Ascending aorta (tissue), 2 donors: ENCODE results near the gene RASA4. TPM values are rescaled to one million over a fixed set of nuclear protein-coding genes. Genes with fewer than 3 reads are reported as not detected.
A peak's percentile ranks its signal among the peaks of the same experiment; 100 is the strongest.
"Not testable (repeated sequence)": the region's sequence is repeated elsewhere in the genome, so short reads cannot be mapped to it uniquely, and the experiment has no call there.

ENCODE experiments used
- DNase-seq, 2 donors: peaks; one replicate each; pipeline ENCODE4 v3.0.0-alpha.2; 2019; ENCODE audit warnings: low spot score in 2 of 2
- H3K27ac ChIP-seq, 2 donors: fragments of 200-600 bp; sonication (generic); one replicate each; pipeline ENCODE4 v1.5.1; 2016 to 2017; ENCODE audit warnings: mild to moderate bottlenecking in 1 of 2
- H3K27me3 ChIP-seq: fragments of 200-600 bp; sonication (generic); one replicate; pipeline ENCODE4 v1.5.1; 2017
- H3K36me3 ChIP-seq, 2 donors: fragments of 200-600 bp; sonication (generic); one replicate each; pipeline ENCODE4 v1.5.1; 2016
- H3K4me1 ChIP-seq, 2 donors: fragments of 200-600 bp; sonication (generic); one replicate each; pipeline ENCODE4 v1.5.1; 2016 to 2017; ENCODE audit warnings: mild to moderate bottlenecking in 1 of 2
- H3K4me3 ChIP-seq, 2 donors: fragments of 200-600 bp; sonication (generic); one replicate each; pipeline ENCODE4 v1.5.1; 2016 to 2017; ENCODE audit warnings: mild to moderate bottlenecking in 1 of 2
- H3K9me3 ChIP-seq, 2 donors: fragments of 200-600 bp; sonication (generic); one replicate each; pipeline ENCODE4 v1.5.1; 2016
- intact Hi-C: fragments of 100-400 bp; cut with DNase I; formaldehyde crosslinking; loops from one replicate; pipeline ENCODE4 v1.15.1; 2023
- total RNA-seq: library from RNA; depleted of rRNA; stranded (reverse); fragments of >200 nt; gene quantifications from one replicate; pipeline ENCODE4 v1.1.0, GENCODE V29; 2016

The RASA4 gene
- total RNA-seq, 1 donor from 2014 or later = 815 TPM

DNA sequence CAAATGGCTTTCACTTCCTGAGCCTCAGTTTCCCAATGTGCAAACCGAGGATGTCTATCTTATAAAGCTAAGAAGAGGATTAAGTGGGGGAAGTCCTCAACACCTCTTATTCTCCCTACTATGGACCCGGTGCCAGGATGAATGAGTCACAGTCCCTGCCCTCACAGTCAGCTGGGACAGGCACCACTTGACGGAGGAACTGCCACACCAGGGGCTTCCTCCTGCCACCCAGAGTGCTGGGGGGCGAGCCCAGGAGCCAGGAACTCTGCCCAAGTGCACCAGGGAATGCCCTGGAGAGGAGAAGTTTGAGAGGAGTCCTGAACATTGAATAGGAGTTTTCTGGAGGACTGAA lies 2.2 kb downstream of the RASA4 start:
- intact Hi-C loops, H3K36me3 ChIP-seq, H3K4me1 ChIP-seq, H3K27ac ChIP-seq, H3K27me3 ChIP-seq, H3K9me3 ChIP-seq, H3K4me3 ChIP-seq, DNase-seq: not testable (repeated sequence)

DNA sequence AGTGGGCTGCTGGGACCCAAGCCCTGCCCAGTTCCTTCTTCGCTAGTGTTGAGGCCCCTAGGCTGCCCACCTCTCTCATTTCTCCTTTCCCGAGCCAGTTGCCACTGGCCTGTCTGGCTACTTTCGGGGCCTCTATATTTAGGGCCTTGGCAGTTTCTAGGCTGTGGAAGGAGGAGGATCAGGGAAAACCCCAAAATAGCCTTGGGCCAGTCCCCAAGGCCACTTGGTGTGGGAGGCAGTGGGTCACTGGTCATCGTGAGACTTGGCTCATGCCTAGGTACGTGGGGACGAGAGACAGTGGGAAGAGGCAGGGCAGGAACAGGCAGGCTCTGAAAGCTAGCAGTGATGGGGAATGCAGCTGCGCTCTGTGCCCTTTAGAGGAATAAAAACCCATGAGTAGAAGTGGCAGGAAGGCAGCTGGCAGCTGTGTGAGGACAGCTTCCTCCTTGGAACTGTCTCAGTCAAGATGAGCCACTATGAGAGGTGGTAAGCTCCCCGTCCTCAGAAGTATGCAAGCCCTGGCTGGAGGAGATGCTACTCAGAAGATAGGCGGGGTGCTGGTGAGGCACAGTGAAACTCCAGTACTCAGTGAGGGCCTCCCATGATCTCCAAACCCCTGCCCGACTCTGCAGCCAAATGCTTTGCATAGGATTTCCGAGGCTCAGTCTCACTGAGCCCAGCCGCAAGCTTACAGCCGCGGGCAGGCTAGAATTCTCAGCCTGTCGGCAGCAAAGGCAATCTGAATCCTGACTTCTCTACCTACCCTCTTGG lies 2.8 kb downstream of the RASA4 start:
- DNase-seq, H3K36me3 ChIP-seq, intact Hi-C loops, H3K27me3 ChIP-seq, H3K4me1 ChIP-seq, H3K4me3 ChIP-seq, H3K9me3 ChIP-seq: not testable (repeated sequence)
- H3K27ac ChIP-seq = peak overlapping the region; percentile 61 to 69

DNA sequence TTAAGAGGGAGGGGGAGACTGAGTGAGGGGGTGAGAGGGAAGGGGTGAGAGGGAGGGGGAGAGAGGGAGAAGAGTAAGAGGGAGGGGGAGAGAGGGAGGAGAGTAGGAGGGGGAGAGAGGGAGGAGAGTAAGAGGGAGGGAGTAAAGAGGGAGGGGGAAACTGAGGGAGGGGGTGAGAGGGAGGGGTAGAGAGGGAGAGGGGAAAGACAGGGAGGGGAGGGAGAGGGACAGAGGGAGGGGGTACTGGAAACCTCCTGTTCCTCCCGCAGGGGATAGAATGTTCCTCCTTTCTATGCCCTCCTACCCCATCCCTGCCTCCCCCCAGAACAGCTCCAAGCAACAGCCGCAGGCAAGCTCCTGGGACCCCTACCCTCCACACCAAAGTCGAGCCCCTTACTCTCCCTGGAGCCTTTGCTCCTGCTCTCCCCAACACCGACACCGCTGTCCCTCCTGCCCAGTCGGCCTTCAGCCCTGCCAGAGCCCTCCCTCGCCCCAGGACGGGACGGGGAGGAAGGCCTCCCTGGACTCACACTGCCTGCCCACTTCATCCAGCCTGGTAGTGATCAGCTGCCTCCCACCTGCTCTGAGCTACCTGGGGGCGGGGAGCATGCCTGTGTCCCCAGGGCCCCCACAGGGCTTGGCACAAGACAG lies 4.8 kb downstream of the RASA4 start:
- H3K27me3 ChIP-seq, intact Hi-C loops, H3K36me3 ChIP-seq, H3K9me3 ChIP-seq, H3K4me3 ChIP-seq, H3K4me1 ChIP-seq, DNase-seq: not testable (repeated sequence)
- H3K27ac ChIP-seq = peak overlapping the region in 1 of 2 donors; percentile 73

DNA sequence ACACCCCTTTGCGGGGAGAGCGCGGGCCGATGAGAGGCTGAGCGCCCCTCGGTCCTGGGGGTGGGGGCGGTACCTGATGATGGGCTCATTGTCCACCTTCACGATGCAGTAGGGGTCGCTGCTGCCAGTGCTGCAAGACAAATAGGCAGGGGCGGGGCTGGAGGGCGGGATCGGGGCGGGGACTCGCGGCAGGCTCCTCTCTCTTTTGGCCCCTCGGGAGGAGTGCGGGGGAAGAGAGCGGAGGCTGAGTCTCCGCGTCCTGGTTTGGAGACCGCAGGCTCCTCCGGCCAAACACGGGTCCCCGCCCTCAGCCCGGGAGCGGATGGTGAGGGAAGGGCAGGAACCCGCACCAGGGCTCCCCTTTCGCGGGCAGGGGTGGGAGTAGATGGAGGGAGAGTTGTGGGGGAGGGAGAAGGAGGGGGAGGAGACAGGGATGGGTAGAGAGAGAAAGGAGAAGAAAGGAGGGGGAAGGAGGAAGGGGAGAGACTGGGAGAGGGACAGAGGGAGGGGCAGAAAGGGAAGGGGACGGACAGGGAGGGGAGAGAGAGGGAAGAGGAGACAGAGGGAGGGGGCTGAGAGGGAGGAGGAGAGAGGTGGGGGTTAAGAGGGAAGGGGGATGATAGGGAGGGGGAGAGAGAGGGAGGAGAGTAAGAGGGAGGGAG lies 5.4 kb downstream of the RASA4 start:
- H3K4me3 ChIP-seq, DNase-seq, H3K27me3 ChIP-seq, H3K36me3 ChIP-seq, intact Hi-C loops, H3K27ac ChIP-seq, H3K4me1 ChIP-seq, H3K9me3 ChIP-seq: not testable (repeated sequence)

DNA sequence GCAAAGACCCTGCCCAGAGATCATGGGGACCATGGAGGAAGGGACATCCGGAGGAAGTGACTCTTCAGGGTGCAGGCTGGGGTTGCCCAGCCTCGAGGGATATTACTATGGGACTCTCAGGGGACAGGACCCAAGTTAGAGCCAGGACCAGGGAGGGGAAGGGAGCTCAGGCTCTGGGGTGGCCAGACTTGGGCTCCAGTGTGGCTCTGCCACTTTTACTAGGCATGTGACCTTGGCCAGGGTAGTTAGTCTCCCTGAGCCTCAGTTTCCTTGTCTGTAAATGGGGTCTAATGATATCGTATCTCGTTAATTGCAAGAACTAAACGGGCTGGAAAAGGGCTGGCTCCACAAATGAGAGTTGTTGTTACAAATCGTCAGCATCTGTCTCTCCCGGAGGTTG lies 6.1 kb downstream of the RASA4 start:
- H3K4me1 ChIP-seq, DNase-seq, H3K4me3 ChIP-seq, H3K9me3 ChIP-seq, H3K27me3 ChIP-seq, intact Hi-C loops, H3K36me3 ChIP-seq: not testable (repeated sequence)
- peak overlapping the region in 1 of 2 donors; percentile 47 for H3K27ac ChIP-seq

DNA sequence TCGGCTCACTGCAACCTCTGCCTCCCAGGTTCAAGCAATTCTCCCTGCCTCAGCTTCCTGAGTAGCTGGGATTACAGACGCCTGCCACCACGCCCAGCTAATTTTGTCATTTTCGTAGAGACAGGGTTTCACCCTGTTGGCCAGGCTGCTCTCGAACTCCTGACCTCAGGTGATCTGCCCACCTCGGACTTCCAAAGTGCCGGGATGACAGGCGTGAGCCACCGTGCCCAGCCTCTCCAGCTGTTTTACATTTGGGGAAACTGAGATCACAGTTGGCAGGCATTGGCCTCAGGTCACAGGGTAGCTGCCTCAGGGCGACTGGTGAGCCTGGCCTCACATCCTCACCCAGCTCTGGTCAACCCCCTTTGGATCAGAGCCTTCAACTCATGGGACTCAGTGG lies 6.8 kb downstream of the RASA4 start:
- H3K4me1 ChIP-seq, H3K36me3 ChIP-seq, H3K27me3 ChIP-seq, intact Hi-C loops, H3K4me3 ChIP-seq, H3K9me3 ChIP-seq, H3K27ac ChIP-seq, DNase-seq: not testable (repeated sequence)

DNA sequence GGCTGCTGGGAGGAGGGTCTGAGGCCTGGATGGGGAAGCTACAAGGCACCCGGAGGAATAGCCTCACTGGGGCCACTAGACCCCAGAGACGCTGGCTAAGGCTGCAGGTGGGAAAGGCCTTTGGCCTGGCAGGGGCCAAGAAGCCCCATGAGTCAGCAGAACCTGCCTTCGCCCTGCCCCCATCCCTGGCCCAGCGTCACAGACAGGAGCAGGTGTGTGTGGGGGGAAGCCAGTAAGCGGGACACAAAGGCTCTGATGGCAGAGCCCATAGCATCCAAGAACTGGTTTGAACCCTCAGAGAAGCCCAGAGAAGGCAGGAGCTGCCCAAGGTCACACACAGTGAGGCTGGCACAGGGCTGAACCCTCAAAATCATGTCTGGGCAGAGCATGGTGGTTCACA lies 9.7 kb downstream of the RASA4 start:
- intact Hi-C loops = not testable (repeated sequence)

DNA sequence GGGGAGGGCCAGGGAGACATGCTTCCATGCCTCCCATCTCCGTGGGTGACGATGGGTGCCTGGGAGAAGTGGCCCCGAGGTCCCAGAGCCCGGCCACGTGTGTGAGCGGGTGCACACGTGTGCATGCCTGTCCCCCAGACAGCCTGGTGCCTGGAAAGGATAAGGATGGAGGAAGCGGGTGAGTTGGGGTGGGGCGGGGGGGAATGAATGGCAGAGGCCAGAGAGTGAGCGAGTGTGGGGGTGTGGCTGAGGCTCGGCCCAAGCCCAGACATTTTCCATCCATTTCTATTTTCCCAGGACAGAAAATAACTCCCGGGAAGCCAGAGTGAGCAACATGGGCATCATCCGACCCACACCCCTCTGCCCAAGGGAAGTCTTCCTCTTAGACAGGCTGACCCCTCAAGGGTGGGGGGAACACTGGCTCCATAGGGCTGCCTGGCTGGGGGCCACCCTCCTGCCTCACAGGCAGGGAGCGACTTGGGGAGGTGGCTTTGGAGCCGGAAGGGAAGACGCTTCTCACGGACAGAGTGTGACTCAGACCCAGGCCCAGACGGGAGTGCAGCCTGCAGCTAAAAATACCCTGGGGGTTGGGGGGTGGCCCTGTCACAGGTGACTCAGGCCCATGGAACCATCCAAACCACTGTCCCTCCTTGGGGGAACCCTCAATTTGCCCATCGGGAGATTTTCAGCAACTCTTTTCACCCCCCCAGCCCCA lies 12.0 kb downstream of the RASA4 start:
- H3K27ac ChIP-seq, H3K4me3 ChIP-seq, H3K9me3 ChIP-seq, H3K4me1 ChIP-seq, H3K27me3 ChIP-seq, DNase-seq, intact Hi-C loops, H3K36me3 ChIP-seq: not testable (repeated sequence)

More for the DNA sequence above, 9.7 kb downstream of the RASA4 start:
- not testable (repeated sequence) for H3K27me3 ChIP-seq, H3K36me3 ChIP-seq, DNase-seq, H3K27ac ChIP-seq, H3K4me1 ChIP-seq, H3K9me3 ChIP-seq, H3K4me3 ChIP-seq

DNA sequence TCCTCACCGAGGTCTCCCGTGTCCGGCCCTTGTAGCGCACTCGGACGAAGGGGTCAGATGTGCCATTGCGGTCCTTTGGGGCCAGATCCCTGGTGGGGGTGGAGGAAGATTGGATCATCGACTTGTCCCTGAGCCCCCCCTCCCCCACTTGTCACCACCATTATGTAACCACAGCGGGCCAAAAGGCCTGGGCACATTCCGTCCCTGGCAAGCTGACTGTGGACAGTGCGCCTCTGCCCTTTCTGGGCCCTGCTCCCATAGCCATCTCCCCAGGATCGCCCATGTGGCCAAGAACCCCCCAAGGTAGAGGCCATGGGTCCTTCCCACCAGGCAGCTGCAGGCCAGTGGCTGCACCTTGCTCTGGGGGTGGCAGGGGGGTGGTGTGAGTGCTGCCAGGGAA lies 14.2 kb downstream of the RASA4 start:
- DNase-seq, intact Hi-C loops, H3K27ac ChIP-seq, H3K4me3 ChIP-seq, H3K27me3 ChIP-seq, H3K36me3 ChIP-seq, H3K9me3 ChIP-seq, H3K4me1 ChIP-seq: not testable (repeated sequence)

DNA sequence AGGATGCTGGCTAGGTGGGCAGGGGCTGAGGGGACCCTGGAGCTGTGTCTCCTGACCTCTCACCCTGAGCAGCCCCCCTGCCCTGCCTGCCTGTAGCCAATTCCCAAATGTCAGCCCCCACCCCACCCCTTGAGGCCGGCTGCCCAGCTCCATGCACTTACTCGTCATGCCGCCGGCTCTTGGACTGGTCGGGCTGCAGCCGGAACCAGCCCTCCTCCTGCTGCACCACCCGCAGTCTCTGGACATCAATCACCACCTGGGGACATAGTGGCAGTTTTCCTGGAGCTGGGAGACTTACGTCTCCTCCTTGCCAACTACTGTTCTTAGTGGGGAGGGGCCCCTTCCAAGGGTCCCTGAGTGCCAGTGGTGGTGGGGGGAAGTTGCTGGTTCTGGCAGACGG lies 16.9 kb downstream of the RASA4 start:
- DNase-seq = not testable (repeated sequence)

DNA sequence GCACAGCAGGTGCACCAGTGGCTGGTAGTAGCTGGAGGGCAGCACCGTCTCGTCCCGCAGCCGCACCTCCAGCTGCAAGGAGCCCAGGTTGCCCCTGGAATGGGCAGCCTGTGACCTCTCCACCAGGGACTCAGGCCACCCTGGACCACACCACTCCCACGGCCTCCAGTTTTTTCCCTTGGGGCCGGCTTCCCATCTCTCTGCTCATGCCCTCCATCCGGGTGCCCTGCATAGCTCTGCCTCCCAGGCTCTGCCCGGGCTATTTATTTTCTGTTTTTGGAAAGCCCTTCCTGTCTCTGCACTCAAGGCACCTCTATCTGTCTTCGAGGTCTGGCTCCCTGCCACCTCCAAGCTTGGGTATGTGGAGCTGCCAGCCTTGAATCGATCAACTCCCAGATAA lies 20.5 kb downstream of the RASA4 start:
- DNase-seq, H3K9me3 ChIP-seq, H3K27me3 ChIP-seq, H3K36me3 ChIP-seq, intact Hi-C loops, H3K4me1 ChIP-seq, H3K27ac ChIP-seq, H3K4me3 ChIP-seq: not testable (repeated sequence)

More for the DNA sequence above, 16.9 kb downstream of the RASA4 start:
- H3K4me1 ChIP-seq, H3K9me3 ChIP-seq, intact Hi-C loops, H3K27ac ChIP-seq, H3K4me3 ChIP-seq, H3K27me3 ChIP-seq, H3K36me3 ChIP-seq: not testable (repeated sequence)

DNA sequence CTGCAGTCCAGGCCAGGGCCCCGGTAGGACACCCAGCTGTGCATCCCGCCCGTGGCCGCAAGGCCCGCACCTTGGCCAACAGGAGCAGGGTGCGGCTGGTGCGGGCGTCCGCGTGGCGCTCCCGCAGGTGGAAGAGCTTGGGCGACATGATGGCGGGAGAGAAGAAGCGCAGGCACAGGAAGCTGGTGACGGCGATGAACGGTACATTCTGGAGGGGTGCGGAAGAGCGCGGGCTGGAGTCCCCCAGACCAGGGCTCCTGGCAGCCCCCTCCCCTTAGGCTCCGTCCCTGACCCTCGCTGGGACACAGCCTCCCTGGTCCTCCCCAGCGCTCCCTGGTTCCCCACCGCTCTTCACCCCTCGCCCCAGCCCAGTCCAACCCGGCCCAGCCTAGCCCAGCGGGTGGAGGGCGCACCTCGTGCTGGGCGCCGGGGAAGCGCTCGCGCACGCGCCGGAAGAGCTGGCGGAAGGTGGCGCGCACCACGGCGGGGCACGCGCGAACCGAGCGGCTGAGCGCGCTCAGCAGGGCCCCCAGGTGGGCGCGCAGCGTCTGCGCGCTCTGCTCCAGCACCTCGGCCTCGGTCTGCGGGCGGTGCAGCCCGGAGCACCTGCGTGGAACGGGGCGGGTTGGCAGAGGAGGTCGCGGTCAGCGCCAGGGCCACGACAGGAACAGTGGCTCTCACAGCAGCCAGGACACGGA lies 22.8 kb downstream of the RASA4 start:
- H3K9me3 ChIP-seq, H3K36me3 ChIP-seq, H3K27me3 ChIP-seq, DNase-seq, H3K27ac ChIP-seq, intact Hi-C loops, H3K4me3 ChIP-seq, H3K4me1 ChIP-seq: not testable (repeated sequence)

DNA sequence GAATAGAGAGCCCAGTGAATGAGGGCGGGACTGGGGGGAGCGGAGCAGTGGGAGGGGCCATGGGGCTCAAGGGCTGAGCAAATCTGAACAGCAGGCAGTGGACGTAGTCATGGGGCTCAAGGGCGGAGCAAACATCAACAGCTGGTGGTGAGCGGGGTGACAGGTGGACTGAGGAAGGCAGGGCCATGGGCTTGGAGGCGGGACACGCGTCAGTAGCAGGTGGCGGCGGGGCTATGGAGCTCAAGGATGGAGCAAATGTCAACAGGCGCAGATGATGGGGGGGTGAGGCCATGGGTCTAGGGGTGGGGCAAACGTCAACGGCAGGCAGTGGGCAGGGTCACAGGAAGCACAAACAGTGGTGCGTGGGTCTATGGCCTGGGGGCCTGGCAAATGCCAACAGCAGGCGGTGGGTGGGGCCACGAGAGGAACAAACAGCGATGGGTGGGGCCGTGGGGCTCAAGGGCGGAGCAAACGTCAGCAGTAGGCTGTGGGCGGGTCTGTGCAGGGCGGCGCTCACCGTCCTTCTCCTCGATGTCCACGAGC lies 24.0 kb downstream of the RASA4 start:
- H3K27me3 ChIP-seq, H3K4me3 ChIP-seq, H3K27ac ChIP-seq, H3K36me3 ChIP-seq, H3K4me1 ChIP-seq, intact Hi-C loops, H3K9me3 ChIP-seq: not testable (repeated sequence)
- DNase-seq = peak in 1 of 2 donors; percentile 62
